ENCODE measurements around the gene RAMP2. TPM values are rescaled to one million over a fixed set of nuclear protein-coding genes. Genes with fewer than 3 reads are reported as not detected.

The RAMP2 gene
- total RNA-seq, 2 donors from 2014 or later, result 11.0 to 32.3 TPM

DNA sequence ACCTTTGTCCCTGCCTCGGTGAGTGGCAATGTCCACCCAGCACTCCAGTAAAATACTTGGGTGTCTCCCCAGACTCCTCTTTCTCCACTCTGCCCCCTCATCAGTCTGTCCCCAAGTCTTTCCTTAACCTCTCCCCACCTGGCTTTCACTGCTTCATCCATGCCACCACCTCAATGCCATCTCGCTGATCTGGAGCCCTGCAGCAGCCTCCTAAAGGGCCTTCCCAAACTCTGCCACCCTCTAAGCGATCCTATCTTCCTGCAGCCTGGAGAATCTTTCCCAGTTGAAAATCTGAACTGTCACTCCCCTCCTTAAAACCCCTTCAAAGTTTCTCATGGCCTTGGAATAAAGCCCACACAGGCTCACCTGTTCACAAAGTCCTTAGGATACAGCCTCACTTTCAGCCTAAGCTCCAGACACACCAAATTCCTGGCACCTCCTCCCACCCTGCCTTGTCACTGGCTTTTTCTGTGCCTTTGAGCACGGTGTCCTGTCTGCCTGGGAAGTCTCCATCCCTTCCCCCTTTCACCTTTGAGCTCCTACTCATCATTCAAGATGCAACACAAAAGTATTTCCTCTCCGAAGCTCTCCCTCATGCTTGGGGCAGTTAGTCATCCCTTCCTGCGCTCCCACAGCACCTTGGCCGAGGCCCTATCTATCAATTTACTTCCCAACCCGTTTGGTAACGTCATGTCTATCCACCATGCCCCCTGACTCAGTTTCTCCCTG is 22.2 kb downstream of the RAMP2 start:
- Histone ChIP-seq H3K4me3 (no peak overlapping the region), H3K27ac (no peak overlapping the region), H3K36me3 (peaks cover 14% of the 10 kb centered on the region), H3K27me3 (replicated peaks; ENCODE audit: insufficient read depth) (peaks cover 9% of the 10 kb centered on the region), H3K4me1 (ENCODE audit: control insufficient read depth in 1 of 2, low read depth in 2 of 2) (peaks cover 3 to 21% of the 10 kb centered on the region in 2 donors), H3K9me3 (no peaks in the 10 kb centered on the region)
- TF ChIP-seq, protein P1, sequence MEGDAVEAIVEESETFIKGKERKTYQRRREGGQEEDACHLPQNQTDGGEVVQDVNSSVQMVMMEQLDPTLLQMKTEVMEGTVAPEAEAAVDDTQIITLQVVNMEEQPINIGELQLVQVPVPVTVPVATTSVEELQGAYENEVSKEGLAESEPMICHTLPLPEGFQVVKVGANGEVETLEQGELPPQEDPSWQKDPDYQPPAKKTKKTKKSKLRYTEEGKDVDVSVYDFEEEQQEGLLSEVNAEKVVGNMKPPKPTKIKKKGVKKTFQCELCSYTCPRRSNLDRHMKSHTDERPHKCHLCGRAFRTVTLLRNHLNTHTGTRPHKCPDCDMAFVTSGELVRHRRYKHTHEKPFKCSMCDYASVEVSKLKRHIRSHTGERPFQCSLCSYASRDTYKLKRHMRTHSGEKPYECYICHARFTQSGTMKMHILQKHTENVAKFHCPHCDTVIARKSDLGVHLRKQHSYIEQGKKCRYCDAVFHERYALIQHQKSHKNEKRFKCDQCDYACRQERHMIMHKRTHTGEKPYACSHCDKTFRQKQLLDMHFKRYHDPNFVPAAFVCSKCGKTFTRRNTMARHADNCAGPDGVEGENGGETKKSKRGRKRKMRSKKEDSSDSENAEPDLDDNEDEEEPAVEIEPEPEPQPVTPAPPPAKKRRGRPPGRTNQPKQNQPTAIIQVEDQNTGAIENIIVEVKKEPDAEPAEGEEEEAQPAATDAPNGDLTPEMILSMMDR (IDR thresholded peaks at IDR 0.05), result no peak
- DNase-seq (ENCODE audit: low spot score) (no peak), ATAC-seq (ENCODE audit: insufficient number of reproducible peaks, low FRiP score, low read depth) (no peak)

DNA sequence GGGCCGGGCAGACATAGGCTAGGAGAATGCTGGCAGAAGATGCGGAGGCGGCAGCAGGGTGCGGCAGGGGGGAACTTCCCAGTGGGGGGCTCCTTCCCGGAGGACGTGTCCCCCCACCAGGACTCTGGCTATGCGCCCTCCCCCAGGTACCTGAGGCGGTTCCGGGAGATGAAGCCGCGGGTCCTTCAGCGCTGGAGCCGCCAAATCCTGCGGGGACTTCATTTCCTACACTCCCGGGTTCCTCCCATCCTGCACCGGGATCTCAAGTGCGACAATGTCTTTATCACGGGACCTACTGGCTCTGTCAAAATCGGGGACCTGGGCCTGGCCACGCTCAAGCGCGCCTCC is 22.7 kb downstream of the RAMP2 start:
- peaks cover 9% of the 10 kb centered on the region for H3K27me3 ChIP-seq (replicated peaks; ENCODE audit: insufficient read depth)
- no peaks in the 10 kb centered on the region for H3K9me3 ChIP-seq
- peaks cover 3 to 21% of the 10 kb centered on the region in 2 donors for H3K4me1 ChIP-seq (ENCODE audit: control insufficient read depth in 1 of 2, low read depth in 2 of 2)
- DNase-seq (ENCODE audit: low spot score), result no peak
- TF ChIP-seq, protein P1 (IDR thresholded peaks at IDR 0.05), result no peak
- no peak for ATAC-seq (ENCODE audit: insufficient number of reproducible peaks, low FRiP score, low read depth)
- H3K27ac ChIP-seq, result no peak overlapping the region
- no peak overlapping the region for H3K4me3 ChIP-seq
- H3K36me3 ChIP-seq, result peaks cover 9% of the 10 kb centered on the region

DNA sequence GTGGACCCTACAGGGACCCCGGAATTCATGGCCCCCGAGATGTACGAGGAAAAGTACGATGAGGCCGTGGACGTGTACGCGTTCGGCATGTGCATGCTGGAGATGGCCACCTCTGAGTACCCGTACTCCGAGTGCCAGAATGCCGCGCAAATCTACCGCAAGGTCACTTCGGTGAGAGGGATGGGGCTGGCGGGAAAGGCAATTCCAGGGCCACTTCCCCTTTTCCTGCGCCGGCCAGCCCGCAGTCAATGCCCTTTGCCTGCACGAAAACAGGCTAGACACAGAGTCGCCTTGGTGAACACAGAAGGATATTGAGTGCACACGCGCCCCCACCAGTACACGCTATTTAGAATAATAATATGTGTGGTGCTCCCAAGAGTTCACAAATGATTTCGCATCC is 23.4 kb downstream of the RAMP2 start:
- H3K27me3 ChIP-seq (replicated peaks; ENCODE audit: insufficient read depth), result peaks cover 9% of the 10 kb centered on the region
- no peak overlapping the region for H3K4me3 ChIP-seq
- ATAC-seq (ENCODE audit: insufficient number of reproducible peaks, low FRiP score, low read depth), result no peak
- DNase-seq (ENCODE audit: low spot score), result no peak
- peaks cover 3 to 21% of the 10 kb centered on the region in 2 donors for H3K4me1 ChIP-seq (ENCODE audit: control insufficient read depth in 1 of 2, low read depth in 2 of 2)
- H3K27ac ChIP-seq, result no peak overlapping the region
- TF ChIP-seq, protein P1 (IDR thresholded peaks at IDR 0.05), result no peak
- H3K36me3 ChIP-seq, result peaks cover 2% of the 10 kb centered on the region
- no peaks in the 10 kb centered on the region for H3K9me3 ChIP-seq

DNA sequence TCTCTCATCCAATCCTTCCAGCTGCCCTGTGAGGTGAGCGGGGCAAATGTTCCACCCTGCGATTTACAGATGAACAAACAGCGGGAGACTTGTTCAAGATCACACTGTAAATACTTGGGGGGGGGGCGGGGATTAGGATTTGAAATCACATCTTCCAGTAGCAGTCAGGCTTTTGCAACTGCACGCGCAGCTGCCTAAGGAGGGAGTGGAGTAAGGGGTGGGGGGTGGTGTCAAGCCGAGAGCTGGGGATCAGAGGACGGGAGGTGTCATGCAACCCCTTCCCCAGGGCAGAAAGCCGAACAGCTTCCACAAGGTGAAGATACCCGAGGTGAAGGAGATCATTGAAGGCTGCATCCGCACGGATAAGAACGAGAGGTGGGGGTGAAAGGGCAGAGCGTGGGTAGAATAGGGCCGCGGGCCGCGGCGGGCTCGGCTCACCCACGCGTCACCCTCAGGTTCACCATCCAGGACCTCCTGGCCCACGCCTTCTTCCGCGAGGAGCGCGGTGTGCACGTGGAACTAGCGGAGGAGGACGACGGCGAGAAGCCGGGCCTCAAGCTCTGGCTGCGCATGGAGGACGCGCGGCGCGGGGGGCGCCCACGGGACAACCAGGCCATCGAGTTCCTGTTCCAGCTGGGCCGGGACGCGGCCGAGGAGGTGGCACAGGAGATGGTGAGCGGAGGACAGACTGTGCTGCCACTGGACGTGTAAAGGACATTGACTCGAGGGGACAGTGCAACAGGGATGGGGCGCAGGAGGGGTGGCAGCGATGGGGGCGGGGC is 24.0 kb downstream of the RAMP2 start:
- TF ChIP-seq, protein P1 (IDR thresholded peaks at IDR 0.05), result no peak
- peaks cover 2 to 18% of the 10 kb centered on the region in 2 donors for H3K4me1 ChIP-seq (ENCODE audit: control insufficient read depth in 1 of 2, low read depth in 2 of 2)
- no peaks in the 10 kb centered on the region for H3K36me3 ChIP-seq
- DNase-seq (ENCODE audit: low spot score), result no peak
- H3K4me3 ChIP-seq, result no peak overlapping the region
- peaks cover 9% of the 10 kb centered on the region for H3K27me3 ChIP-seq (replicated peaks; ENCODE audit: insufficient read depth)
- no peak for ATAC-seq (ENCODE audit: insufficient number of reproducible peaks, low FRiP score, low read depth)
- H3K9me3 ChIP-seq, result no peaks in the 10 kb centered on the region
- H3K27ac ChIP-seq, result no peak overlapping the region

DNA sequence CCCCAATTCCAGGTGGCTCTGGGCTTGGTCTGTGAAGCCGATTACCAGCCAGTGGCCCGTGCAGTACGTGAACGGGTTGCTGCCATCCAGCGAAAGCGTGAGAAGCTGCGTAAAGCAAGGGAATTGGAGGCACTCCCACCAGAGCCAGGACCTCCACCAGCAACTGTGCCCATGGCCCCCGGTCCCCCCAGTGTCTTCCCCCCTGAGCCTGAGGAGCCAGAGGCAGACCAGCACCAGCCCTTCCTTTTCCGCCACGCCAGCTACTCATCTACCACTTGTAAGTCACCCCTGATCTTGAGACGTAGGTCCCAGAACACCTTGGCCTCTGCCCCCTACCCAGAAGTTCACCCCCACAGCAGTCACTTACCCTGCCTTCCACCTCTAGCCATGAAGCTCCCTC is 26.2 kb downstream of the RAMP2 start:
- Histone ChIP-seq H3K27me3 (replicated peaks; ENCODE audit: insufficient read depth) (no peaks in the 10 kb centered on the region), H3K36me3 (no peaks in the 10 kb centered on the region), H3K27ac (no peak overlapping the region), H3K4me1 (ENCODE audit: control insufficient read depth in 1 of 2, low read depth in 2 of 2) (peaks cover 0 to 7% of the 10 kb centered on the region in 2 donors), H3K9me3 (no peaks in the 10 kb centered on the region), H3K4me3 (no peak overlapping the region)
- TF ChIP-seq, protein P1 (IDR thresholded peaks at IDR 0.05), result no peak
- ATAC-seq (ENCODE audit: insufficient number of reproducible peaks, low FRiP score, low read depth) (no peak), DNase-seq (ENCODE audit: low spot score) (no peak)

Measured in thoracic aorta (tissue), 2 donors.